Measurements from ENCODE around the gene DOCK4. TPM values are rescaled to one million over a fixed set of nuclear protein-coding genes. Genes with fewer than 3 reads are reported as not detected.

DOCK4 gene
- total RNA-seq, 1 experiment from 2014 or later: 7.7 TPM

DNA sequence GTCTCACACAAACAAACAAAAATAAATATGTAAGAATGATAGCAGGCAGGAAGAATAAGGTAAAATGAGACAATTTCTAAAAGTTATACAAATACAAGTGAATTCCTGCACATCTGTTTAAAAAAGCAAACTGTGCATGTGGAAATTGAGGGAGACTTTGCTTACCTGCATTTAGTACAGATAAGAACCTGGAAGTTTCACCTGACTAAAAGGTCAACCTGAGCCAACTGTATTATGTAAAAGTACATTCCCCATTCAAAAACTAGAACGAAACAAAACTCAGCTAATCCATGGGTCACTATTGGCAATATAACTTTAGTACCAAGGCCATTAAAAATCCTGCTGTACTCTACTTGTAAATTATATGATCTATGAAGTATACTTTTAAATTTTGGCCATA is 127.1 kb downstream of the DOCK4 start:
- DNase-seq (ENCODE audit: low read depth): no peak

DNA sequence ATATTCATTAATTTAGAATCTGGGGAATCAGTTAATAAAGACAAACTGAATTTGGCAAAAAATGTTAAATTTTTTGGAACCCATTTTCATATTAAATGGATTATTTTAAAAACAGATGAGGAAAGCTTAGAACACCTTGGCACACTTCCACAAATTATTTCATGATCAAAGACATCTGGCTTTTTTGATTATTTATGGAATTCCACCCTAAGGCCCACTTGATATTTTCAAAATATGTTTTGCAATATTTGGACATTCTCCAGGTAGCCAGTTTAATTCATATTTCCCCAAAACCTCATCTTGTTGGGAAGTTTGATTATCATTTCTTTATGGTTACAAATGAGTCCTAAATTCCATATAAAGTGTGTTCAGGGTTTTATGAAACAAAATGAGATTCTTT is 129.9 kb downstream of the DOCK4 start:
- DNase-seq (ENCODE audit: low read depth): no peak

GRCh38 chr7:112074464-112074863 is 131.7 kb downstream of the DOCK4 start:
- DNase-seq (ENCODE audit: low read depth): no peak

DNA sequence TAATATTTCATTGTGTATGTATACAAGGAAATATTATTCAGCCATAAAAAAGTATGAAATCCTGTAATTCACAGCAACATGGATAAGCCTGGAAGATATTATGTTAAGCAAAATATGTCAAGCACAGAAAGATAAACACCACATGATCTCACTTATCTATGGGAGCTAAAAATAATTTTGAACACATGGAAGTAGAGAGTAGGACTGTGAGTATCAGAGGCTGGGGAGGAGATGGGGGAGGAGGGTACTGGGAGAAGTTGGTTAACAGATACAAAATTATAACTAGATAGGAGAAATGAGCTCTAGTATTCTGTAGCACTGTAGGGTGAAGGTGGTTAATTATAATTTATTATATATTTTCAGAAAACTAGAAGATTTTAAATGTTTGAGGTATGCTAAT is 132.7 kb downstream of the DOCK4 start:
- DNase-seq (ENCODE audit: low read depth): no peak

DNA sequence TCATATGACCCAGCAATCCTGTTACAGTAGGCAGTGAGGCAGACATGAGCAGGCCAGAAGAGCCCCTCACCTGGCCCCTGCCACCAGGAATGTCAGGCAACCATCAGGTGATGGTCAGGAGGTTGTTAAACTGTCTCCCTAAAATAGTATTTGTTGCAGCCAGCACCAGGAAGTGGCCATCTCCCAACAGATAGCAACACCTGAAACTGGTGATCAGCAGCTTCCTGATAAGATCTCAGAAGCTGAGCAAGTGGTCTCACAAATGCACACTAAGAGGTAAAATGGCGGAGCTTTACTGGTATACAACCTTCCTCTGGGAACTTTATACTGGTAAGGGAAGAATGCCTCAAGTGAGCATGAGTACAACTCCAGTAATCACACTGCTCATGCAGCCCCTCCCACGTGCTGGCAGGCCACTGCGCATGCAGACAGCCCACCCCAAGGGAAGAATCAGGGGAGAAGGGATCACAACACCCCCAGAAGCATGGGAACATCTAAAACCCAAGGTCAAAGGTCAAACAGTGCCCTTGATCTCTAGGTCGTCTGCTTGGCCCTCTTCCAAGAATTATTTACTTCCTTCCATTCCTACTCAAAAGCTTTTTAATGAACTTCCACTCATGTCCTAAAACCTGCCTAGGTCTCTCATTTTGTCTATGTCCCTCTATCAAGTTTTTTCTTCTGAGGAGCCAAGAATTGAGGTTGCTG is 133.5 kb downstream of the DOCK4 start:
- DNase-seq (ENCODE audit: low read depth): no peak

- DNase-seq (ENCODE audit: low read depth): no peak
These were observed 134.3 kb downstream of the DOCK4 start for GRCh38 chr7:112071856-112072255.

DNA sequence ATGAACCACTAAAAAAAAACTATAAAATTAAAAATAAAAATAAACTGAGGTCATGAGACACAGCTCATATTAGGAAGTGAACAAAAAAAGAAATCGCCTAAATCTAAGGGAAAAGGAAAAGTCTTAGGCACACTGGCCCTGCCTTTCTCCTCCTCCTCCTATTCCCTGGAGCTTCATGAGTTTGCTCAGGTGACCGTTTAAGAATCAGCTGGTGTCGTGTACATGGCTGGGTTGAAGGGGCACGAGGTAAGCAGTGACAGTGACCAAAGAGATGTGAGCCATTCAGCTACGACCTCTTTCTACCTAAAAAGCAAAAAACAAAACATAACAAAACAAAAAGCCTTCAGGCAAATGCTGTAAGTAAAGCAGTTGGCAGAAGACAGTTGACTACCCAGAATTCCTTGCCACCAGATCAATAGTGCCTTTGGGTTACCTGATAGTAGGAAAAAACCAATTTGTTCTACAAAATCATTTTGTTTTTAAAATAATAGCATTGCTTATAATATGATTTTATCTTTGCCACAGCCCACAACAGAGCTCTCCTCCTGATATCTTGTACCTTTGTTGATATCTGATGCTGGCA is 135.4 kb downstream of the DOCK4 start:
- no peak for DNase-seq (ENCODE audit: low read depth)

DNA sequence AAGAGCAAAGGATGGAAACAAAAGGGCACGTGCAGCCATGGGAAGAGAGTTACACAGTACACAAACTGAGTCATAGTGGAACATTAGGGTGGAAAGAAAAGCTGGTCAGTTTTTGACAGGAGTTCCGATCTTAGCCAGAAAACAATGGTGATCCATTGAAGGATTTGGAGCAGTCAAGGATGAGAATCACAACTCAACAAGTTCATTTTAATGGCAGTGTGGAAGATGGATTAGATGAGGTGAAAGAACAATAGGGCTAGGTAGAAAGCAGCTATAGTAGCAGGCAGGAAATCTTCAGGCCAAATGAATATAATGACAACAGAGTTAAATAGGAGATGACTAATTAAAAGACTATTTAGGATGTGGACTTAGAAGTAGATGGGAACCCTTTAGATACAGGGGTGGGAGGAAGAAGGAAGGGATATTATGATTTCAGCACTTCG is 136.3 kb downstream of the DOCK4 start:
- peak; percentile 62 for DNase-seq (ENCODE audit: low read depth)

GRCh38 chr7:112068967-112069366 is 137.2 kb downstream of the DOCK4 start:
- DNase-seq (ENCODE audit: low read depth): no peak

GRCh38 chr7:112067632-112068540 is 138.3 kb downstream of the DOCK4 start:
- DNase-seq (ENCODE audit: low read depth): no peak

DNA sequence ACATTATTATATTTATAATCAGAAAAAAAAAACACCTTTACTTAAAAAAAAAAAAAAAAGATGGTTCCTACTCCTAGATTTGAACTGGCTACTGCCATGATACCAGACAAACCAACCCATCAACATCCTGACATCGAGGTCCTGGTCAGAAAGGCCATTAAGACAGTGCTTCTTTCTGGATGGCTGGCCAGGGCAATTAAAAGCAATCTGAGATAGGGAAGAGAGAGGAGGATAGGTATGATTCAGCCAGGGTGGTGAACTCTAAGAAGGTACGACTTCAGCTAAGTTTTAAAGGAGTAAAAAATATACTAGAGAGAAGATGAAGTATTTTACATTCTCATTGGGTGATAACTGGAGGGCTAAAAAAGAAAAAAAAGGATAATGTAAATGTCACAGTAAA is 139.0 kb downstream of the DOCK4 start:
- DNase-seq (ENCODE audit: low read depth): peak; percentile 36

GRCh38 chr7:112065758-112066157 is 140.4 kb downstream of the DOCK4 start:
- DNase-seq (ENCODE audit: low read depth): no peak

GRCh38 chr7:112064627-112065385 is 141.4 kb downstream of the DOCK4 start:
- DNase-seq (ENCODE audit: low read depth): no peak

GRCh38 chr7:112063974-112064373 is 142.2 kb downstream of the DOCK4 start:
- no peak for DNase-seq (ENCODE audit: low read depth)

DNA sequence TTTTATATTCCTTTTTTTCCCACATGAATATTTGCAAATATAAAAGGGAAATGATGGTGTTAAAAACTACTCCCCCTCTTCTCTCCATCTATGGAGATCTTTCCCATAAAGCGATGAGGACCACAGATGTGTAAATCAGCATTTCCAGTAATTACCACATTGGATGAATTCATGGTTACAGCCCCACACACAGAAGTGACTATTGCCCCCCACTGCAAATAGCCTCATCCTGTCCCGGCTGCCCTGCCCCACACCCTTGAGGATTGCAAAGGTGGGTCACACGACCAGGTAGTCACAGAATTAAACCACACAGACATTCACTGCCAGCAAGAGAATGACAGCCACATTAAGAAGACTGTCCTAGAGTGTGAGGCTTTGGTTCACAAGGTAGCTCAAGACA is 145.1 kb downstream of the DOCK4 start:
- DNase-seq (ENCODE audit: low read depth): no peak

GRCh38 chr7:112060625-112061024 is 145.6 kb downstream of the DOCK4 start:
- no peak for DNase-seq (ENCODE audit: low read depth)

- no peak for DNase-seq (ENCODE audit: low read depth)
These were observed 146.5 kb downstream of the DOCK4 start for GRCh38 chr7:112059675-112060074.

DNA sequence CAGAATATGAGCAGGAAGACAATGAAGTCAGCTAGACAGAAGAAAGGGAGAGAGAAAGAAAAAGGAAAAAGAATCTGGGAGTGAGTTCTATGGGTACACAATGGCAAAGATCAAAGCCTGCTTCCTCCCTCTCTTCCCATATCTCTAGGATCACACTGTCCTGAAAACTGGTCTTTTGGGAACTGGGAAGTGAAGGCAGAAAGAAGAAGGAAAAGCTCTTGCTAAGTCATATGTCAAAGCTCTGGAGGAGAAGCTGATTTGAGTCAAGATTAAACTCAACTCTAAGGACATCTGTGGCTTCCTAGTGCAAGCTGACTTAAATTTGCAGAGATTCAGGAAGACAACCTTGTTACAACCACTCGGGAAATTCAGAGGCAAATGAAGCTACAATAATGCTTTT is 147.5 kb downstream of the DOCK4 start:
- DNase-seq (ENCODE audit: low read depth): no peak

DNA sequence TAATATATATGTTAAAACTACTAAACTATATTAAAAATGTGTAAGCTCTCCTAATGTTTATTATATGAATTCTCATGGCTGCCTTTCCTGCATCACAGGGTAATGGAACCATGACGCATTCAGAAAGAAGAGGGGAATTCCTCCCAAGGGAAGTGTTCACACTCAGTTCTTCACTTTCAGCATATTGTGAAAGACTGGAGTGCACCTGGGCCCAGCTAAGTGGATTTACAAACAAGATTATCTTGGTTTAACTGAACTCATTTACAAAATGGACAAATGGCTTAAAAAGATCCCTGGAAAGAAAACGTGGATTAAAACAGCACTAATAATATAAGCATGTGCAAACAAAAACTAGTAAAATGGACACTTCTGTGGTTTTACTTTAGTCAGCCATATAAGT is 149.8 kb downstream of the DOCK4 start:
- peak; percentile 13 for DNase-seq (ENCODE audit: low read depth)

DNA sequence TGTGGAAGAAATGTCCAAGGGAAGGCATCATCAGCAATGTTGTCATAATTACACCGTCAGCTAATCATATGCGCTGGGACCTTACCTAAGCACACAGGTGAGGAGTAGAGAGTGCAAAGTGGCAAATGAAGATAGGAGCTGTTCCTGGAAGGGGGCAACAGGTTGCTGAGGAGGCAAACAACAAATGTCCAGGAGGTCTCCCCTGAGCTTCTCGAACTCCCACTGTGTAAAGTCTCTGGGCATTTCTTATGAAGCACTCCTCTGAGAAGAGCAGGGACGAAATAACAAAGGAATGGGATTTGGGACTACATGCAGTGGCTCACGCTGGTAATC is 152.5 kb downstream of the DOCK4 start:
- DNase-seq (ENCODE audit: low read depth): no peak

- peak; percentile 48 for DNase-seq (ENCODE audit: low read depth)
These were observed 153.0 kb downstream of the DOCK4 start for GRCh38 chr7:112052993-112053736.
